Measurements from ENCODE around the gene MVB12A. TPM values are rescaled to one million over a fixed set of nuclear protein-coding genes. Genes with fewer than 3 reads are reported as not detected.

MVB12A gene
- total RNA-seq, 4 donors from 2014 or later: 52.2 to 68.0 (median 64.1) TPM

DNA sequence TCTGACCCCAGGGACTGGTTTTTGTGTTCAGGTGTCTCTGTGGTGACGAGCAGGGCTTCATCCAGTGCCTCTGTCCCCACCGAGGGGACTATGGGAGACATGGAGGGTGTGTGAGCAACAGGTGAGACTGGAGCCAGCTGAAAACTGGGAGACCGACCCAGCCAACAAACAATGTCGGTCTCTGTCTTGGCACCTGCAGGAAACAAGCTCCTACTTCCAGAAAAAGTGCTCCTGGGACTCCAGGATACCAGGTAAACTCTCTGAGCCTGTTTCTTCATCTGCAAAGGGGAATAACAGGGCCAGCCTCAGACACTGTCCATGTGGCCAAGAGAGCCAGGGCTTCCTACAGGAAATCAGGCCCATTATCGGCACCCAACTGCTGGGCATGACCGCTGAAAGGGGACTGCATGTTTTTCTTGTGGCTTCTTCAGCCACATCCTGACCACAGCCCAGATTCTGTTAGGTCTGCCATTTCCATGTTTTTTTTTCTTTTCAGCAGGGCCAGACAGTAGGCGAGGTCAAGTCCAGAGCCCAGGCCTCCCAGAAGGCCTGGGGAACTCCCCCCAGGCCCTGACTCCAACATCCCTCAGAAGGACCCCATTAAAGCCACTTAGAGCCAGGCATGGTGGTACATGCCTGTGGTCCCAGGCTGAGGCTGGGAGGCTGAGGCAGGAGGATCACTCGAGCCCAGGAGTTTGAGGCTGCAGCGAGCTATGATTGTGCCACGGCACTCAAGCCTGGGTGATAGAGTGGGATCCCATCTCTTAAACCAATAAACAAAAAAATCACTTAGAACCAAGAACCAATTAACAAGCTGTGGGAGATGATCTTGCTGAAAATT, 13.6 kb upstream of the MVB12A start:
- Histone ChIP-seq H3K27me3 (no peaks in the 10 kb centered on the region), H3K27ac (peak overlapping the region; percentile 87 to 93 (median 91)), H3K4me1 (peaks cover 0 to 38% (median 21%) of the 10 kb centered on the region in 4 donors), H3K36me3 (no peaks in the 10 kb centered on the region), H3K9me3 (no peaks in the 10 kb centered on the region), H3K4me3 (peak overlapping the region; percentile 49 to 56 (median 52))
- DNase-seq: peak in 2 of 3 donors; percentile 58 to 72
- no peak for TF ChIP-seq POLR2A (IDR thresholded peaks at IDR 0.05)
- TF ChIP-seq, protein P1, sequence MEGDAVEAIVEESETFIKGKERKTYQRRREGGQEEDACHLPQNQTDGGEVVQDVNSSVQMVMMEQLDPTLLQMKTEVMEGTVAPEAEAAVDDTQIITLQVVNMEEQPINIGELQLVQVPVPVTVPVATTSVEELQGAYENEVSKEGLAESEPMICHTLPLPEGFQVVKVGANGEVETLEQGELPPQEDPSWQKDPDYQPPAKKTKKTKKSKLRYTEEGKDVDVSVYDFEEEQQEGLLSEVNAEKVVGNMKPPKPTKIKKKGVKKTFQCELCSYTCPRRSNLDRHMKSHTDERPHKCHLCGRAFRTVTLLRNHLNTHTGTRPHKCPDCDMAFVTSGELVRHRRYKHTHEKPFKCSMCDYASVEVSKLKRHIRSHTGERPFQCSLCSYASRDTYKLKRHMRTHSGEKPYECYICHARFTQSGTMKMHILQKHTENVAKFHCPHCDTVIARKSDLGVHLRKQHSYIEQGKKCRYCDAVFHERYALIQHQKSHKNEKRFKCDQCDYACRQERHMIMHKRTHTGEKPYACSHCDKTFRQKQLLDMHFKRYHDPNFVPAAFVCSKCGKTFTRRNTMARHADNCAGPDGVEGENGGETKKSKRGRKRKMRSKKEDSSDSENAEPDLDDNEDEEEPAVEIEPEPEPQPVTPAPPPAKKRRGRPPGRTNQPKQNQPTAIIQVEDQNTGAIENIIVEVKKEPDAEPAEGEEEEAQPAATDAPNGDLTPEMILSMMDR (IDR thresholded peaks at IDR 0.05): no peak

- Histone ChIP-seq H3K36me3 (peaks cover 0 to 3% (median 0%) of the 10 kb centered on the region in 3 donors), H3K27me3 (no peaks in the 10 kb centered on the region), H3K27ac (peak overlapping the region; percentile 87 to 93 (median 91)), H3K4me3 (peak overlapping the region; percentile 23 to 56 (median 52)), H3K4me1 (peaks cover 0 to 38% (median 21%) of the 10 kb centered on the region in 4 donors), H3K9me3 (no peaks in the 10 kb centered on the region)
- no peak for DNase-seq
- TF ChIP-seq, protein P1 (IDR thresholded peaks at IDR 0.05): no peak
- TF ChIP-seq POLR2A (IDR thresholded peaks at IDR 0.05): no peak
Measured at GRCh38 chr19:17406887-17407196, 13.0 kb upstream of the MVB12A start.

- no peak for DNase-seq
- peaks cover 0 to 16% (median 0%) of the 10 kb centered on the region in 3 donors for H3K36me3 ChIP-seq
- TF ChIP-seq POLR2A (IDR thresholded peaks at IDR 0.05): no peak
- TF ChIP-seq, protein P1 (IDR thresholded peaks at IDR 0.05): no peak
- no peak overlapping the region for H3K4me3 ChIP-seq
- peaks cover 0 to 20% (median 11%) of the 10 kb centered on the region in 4 donors for H3K4me1 ChIP-seq
- no peaks in the 10 kb centered on the region for H3K27me3 ChIP-seq
- no peaks in the 10 kb centered on the region for H3K9me3 ChIP-seq
- H3K27ac ChIP-seq: no peak overlapping the region
Measured at GRCh38 chr19:17409990-17410389, 9.9 kb upstream of the MVB12A start.

- no peaks in the 10 kb centered on the region for H3K27me3 ChIP-seq
Measured at GRCh38 chr19:17411801-17412200, 8.0 kb upstream of the MVB12A start.

GRCh38 chr19:17414097-17414496, 5.8 kb upstream of the MVB12A start:
- no peak for TF ChIP-seq POLR2A (IDR thresholded peaks at IDR 0.05)
- TF ChIP-seq, protein P1 (IDR thresholded peaks at IDR 0.05): no peak
- no peak for DNase-seq
- Histone ChIP-seq H3K36me3 (peaks cover 0 to 16% (median 0%) of the 10 kb centered on the region in 3 donors), H3K27me3 (no peaks in the 10 kb centered on the region), H3K27ac (peak overlapping the region in 1 of 4 donors; percentile 19), H3K4me1 (peaks cover 0 to 3% (median under 1%) of the 10 kb centered on the region in 4 donors), H3K4me3 (no peak overlapping the region), H3K9me3 (no peaks in the 10 kb centered on the region)

More at GRCh38 chr19:17411801-17412200, 8.0 kb upstream of the MVB12A start:
- peaks cover 0 to 10% (median under 1%) of the 10 kb centered on the region in 4 donors for H3K4me1 ChIP-seq
- H3K4me3 ChIP-seq: no peak overlapping the region
- no peak for DNase-seq
- no peaks in the 10 kb centered on the region for H3K9me3 ChIP-seq
- TF ChIP-seq, protein P1 (IDR thresholded peaks at IDR 0.05): no peak
- TF ChIP-seq POLR2A (IDR thresholded peaks at IDR 0.05): no peak
- H3K36me3 ChIP-seq: peaks cover 0 to 16% (median 0%) of the 10 kb centered on the region in 3 donors
- H3K27ac ChIP-seq: peak overlapping the region in 1 of 4 donors; percentile 50
